Mesodermal cell (in vitro differentiated cells): ENCODE measurements around the gene WASF2.
"Not testable (repeated sequence)": the region's sequence is repeated elsewhere in the genome, so short reads cannot be mapped to it uniquely, and the experiment has no call there.

Source experiments
- H3K27ac ChIP-seq: 2 replicates; pipeline ENCODE4 v1.7.0; 2013; ENCODE audit warnings: mild to moderate bottlenecking, low read depth, low read length, moderate library complexity; ENCODE audit not compliant: severe bottlenecking
- H3K36me3 ChIP-seq: 2 replicates; pipeline ENCODE4 v1.7.1; 2013; ENCODE audit warnings: mild to moderate bottlenecking, low read length, moderate library complexity; ENCODE audit not compliant: control insufficient read depth, insufficient read depth
- H3K4me1 ChIP-seq: one replicate; pipeline ENCODE4 v1.7.1; 2013; ENCODE audit warnings: mild to moderate bottlenecking, low read length; ENCODE audit not compliant: insufficient read depth, control insufficient read depth, poor library complexity, severe bottlenecking
- H3K4me3 ChIP-seq: 2 replicates; pipeline ENCODE4 v1.7.0; 2013; ENCODE audit warnings: low read length, control low read depth, mild to moderate bottlenecking; ENCODE audit not compliant: insufficient read depth, poor library complexity, severe bottlenecking; ENCODE audit errors: extremely low read depth
- H3K9me3 ChIP-seq: 2 replicates; pipeline ENCODE4 v1.7.1; 2013; ENCODE audit warnings: mild to moderate bottlenecking, low read length, moderate library complexity; ENCODE audit not compliant: control insufficient read depth
- WGBS, 2 experiments: methylation state at CpG; one replicate each; pipeline ENCODE4 v1.1.5; 2013; ENCODE audit warnings: missing lambda C conversion rate in 2 of 2; ENCODE audit not compliant: insufficient coverage in 2 of 2; 5-methylcytosine and 5-hydroxymethylcytosine counted together

WASF2 gene

GRCh38 chr1:27489501-27489972, 430 bp downstream of the WASF2 start:
- peak overlapping the region; percentile 92 for H3K4me3 ChIP-seq
- WGBS, 2 experiments = 0 to 1% methylated on average over 21 to 23 of the region's 26 CpGs
- peaks cover 12% of the 10 kb centered on the region for H3K36me3 ChIP-seq
- H3K4me1 ChIP-seq = peaks cover 11% of the 10 kb centered on the region
- H3K27ac ChIP-seq = peak overlapping the region; percentile 100
- H3K9me3 ChIP-seq = no peaks in the 10 kb centered on the region

GRCh38 chr1:27487966-27488884, 1.7 kb downstream of the WASF2 start:
- peak overlapping the region; percentile 39 for H3K27ac ChIP-seq
- peaks cover 11% of the 10 kb centered on the region for H3K4me1 ChIP-seq
- no peaks in the 10 kb centered on the region for H3K9me3 ChIP-seq
- H3K36me3 ChIP-seq = peaks cover 12% of the 10 kb centered on the region
- 42 to 51% methylated on average over 3 to 5 of the region's 6 CpGs for WGBS, 2 experiments
- H3K4me3 ChIP-seq = peak overlapping the region; percentile 92

- peaks cover 16% of the 10 kb centered on the region for H3K36me3 ChIP-seq
These were observed 4.6 kb downstream of the WASF2 start for GRCh38 chr1:27485363-27485762.

GRCh38 chr1:27483659-27484058, 6.3 kb downstream of the WASF2 start:
- WGBS, 2 experiments = 97 to 100% methylated on average over 2 of the region's 2 CpGs

More at GRCh38 chr1:27485363-27485762, 4.6 kb downstream of the WASF2 start:
- Histone ChIP-seq H3K4me3 (no peak overlapping the region), H3K9me3 (no peaks in the 10 kb centered on the region), H3K27ac (no peak overlapping the region), H3K4me1 (peaks cover 6% of the 10 kb centered on the region)
- WGBS, 2 experiments = no CpG with 5 or more reads among the region's 1 CpG

GRCh38 chr1:27481994-27482620, 7.9 kb downstream of the WASF2 start:
- H3K27ac ChIP-seq = no peak overlapping the region
- peaks cover 26% of the 10 kb centered on the region for H3K36me3 ChIP-seq
- H3K4me3 ChIP-seq = no peak overlapping the region
- no peaks in the 10 kb centered on the region for H3K9me3 ChIP-seq
- H3K4me1 ChIP-seq = no peaks in the 10 kb centered on the region
- WGBS, 2 experiments = 88 to 100% methylated on average over 1 to 2 of the region's 2 CpGs

More at GRCh38 chr1:27483659-27484058, 6.3 kb downstream of the WASF2 start:
- H3K4me1 ChIP-seq = peaks cover 6% of the 10 kb centered on the region
- no peak overlapping the region for H3K27ac ChIP-seq
- no peaks in the 10 kb centered on the region for H3K9me3 ChIP-seq
- no peak overlapping the region for H3K4me3 ChIP-seq
- H3K36me3 ChIP-seq = peaks cover 25% of the 10 kb centered on the region

- WGBS, 2 experiments = 88% methylated on average over 1 of the region's 4 CpGs; no CpG with 5 or more reads in 1 of the 2 experiments
- H3K9me3 ChIP-seq = no peaks in the 10 kb centered on the region
- H3K4me3 ChIP-seq = no peak overlapping the region
- peaks cover 20% of the 10 kb centered on the region for H3K36me3 ChIP-seq
- H3K27ac ChIP-seq = no peak overlapping the region
- H3K4me1 ChIP-seq = peaks cover 3% of the 10 kb centered on the region
These were observed 11.9 kb downstream of the WASF2 start for GRCh38 chr1:27478098-27478497.

GRCh38 chr1:27476237-27476636, 13.7 kb downstream of the WASF2 start:
- WGBS, 2 experiments = 92% methylated on average over 2 of the region's 2 CpGs; no CpG with 5 or more reads in 1 of the 2 experiments
- Histone ChIP-seq H3K9me3 (no peaks in the 10 kb centered on the region), H3K27ac (no peak overlapping the region), H3K4me3 (no peak overlapping the region), H3K4me1 (peaks cover 3% of the 10 kb centered on the region), H3K36me3 (peaks cover 25% of the 10 kb centered on the region)

- peaks cover 25% of the 10 kb centered on the region for H3K36me3 ChIP-seq
- peaks cover 3% of the 10 kb centered on the region for H3K4me1 ChIP-seq
- no peak overlapping the region for H3K4me3 ChIP-seq
- WGBS, 2 experiments = 90 to 93% methylated on average over 3 of the region's 4 CpGs
- H3K27ac ChIP-seq = no peak overlapping the region
- no peaks in the 10 kb centered on the region for H3K9me3 ChIP-seq
These were observed 14.2 kb downstream of the WASF2 start for GRCh38 chr1:27475720-27476119.

- H3K4me1 ChIP-seq = peaks cover 3% of the 10 kb centered on the region
- 56 to 76% methylated on average over 2 to 4 of the region's 7 CpGs for WGBS, 2 experiments
- H3K36me3 ChIP-seq = peaks cover 33% of the 10 kb centered on the region
- no peaks in the 10 kb centered on the region for H3K9me3 ChIP-seq
- H3K27ac ChIP-seq = no peak overlapping the region
- no peak overlapping the region for H3K4me3 ChIP-seq
These were observed 16.2 kb downstream of the WASF2 start for GRCh38 chr1:27473755-27474154.

- WGBS, 2 experiments = 82 to 95% methylated on average over 6 of the region's 7 CpGs
- H3K36me3 ChIP-seq = peaks cover 30% of the 10 kb centered on the region
- not testable (repeated sequence) for H3K27ac ChIP-seq, H3K4me1 ChIP-seq, H3K4me3 ChIP-seq, H3K9me3 ChIP-seq
These were observed 17.9 kb downstream of the WASF2 start for GRCh38 chr1:27472098-27472497.
